NCI-H2196 (cell line): ENCODE data around the gene COX7A2L.
"Not testable (repeated sequence)": the region's sequence is repeated elsewhere in the genome, so short reads cannot be mapped to it uniquely, and the experiment has no call there.

ENCODE experiments used
- DNase-seq: peaks from one replicate; lab custom pipeline; 2025; ENCODE audit not compliant: unreplicated experiment; lab: John Stamatoyannopoulos, UW

Gene COX7A2L

GRCh38 chr2:42360890-42361727 lies at the start of gene COX7A2L:
COX7A2L (minus strand) TSS chr2:42361217; CDS start chr2:42361161, 56 bp downstream.
- DNase-seq: peak; percentile 95

- no peak for DNase-seq
Observed at GRCh38 chr2:42408009-42408408, 47.0 kb upstream of the COX7A2L start.

- DNase-seq: no peak
Observed at GRCh38 chr2:42407476-42407875, 46.5 kb upstream of the COX7A2L start.

GRCh38 chr2:42404676-42405075 lies 43.7 kb upstream of the COX7A2L start:
- DNase-seq: no peak

GRCh38 chr2:42401773-42402172 lies 40.8 kb upstream of the COX7A2L start:
- no peak for DNase-seq

- DNase-seq: not testable (repeated sequence)
Observed at GRCh38 chr2:42398052-42398451, 37.0 kb upstream of the COX7A2L start.

GRCh38 chr2:42393320-42393719 lies 32.3 kb upstream of the COX7A2L start:
- not testable (repeated sequence) for DNase-seq

- DNase-seq: no peak
Observed at GRCh38 chr2:42392191-42392590, 31.2 kb upstream of the COX7A2L start.

- DNase-seq: no peak
Observed at GRCh38 chr2:42390401-42390969, 29.5 kb upstream of the COX7A2L start.

GRCh38 chr2:42386682-42387081 lies 25.7 kb upstream of the COX7A2L start:
- DNase-seq: no peak

- no peak for DNase-seq
Observed at GRCh38 chr2:42385225-42385624, 24.2 kb upstream of the COX7A2L start.

GRCh38 chr2:42383855-42384530 lies 23.0 kb upstream of the COX7A2L start:
- DNase-seq: no peak

GRCh38 chr2:42382144-42382543 lies 21.1 kb upstream of the COX7A2L start:
- no peak for DNase-seq

- not testable (repeated sequence) for DNase-seq
Observed at GRCh38 chr2:42380026-42380425, 19.0 kb upstream of the COX7A2L start.

GRCh38 chr2:42378415-42378814 lies 17.4 kb upstream of the COX7A2L start:
- no peak for DNase-seq

- no peak for DNase-seq
Observed at GRCh38 chr2:42376758-42377157, 15.7 kb upstream of the COX7A2L start.

GRCh38 chr2:42372474-42373200 lies 11.6 kb upstream of the COX7A2L start:
- DNase-seq: no peak

GRCh38 chr2:42371611-42372473 lies 10.8 kb upstream of the COX7A2L start:
- no peak for DNase-seq

GRCh38 chr2:42369532-42370229 lies 8.7 kb upstream of the COX7A2L start:
- DNase-seq: no peak
